Natural killer cell (primary cell): ENCODE results near the gene SULT2B1. TPM values are rescaled to one million over a fixed set of nuclear protein-coding genes. Genes with fewer than 3 reads are reported as not detected.
A peak's percentile ranks its signal among the peaks of the same experiment; 100 is the strongest.

Experiments used
- ATAC-seq, 3 donors: fragments of 150-1000 bp in 2 of 3; fragments of 200-7000 bp in 1 of 3; cut with Tn5 transposase; 1 replicate in 1 of 3; 2 replicates in 2 of 3; pipeline ENCODE4 v1.10.0; 2021; ENCODE audit warnings: mild to moderate bottlenecking in 2 of 3, moderate library complexity in 2 of 3
- DNase-seq, 2 donors: peaks; one replicate each; pipeline versions ENCODE4 v3.0.0 to v3.0.0-alpha.2; 2013 to 2021; ENCODE audit warnings: mixed read lengths in 1 of 2
- H3K27ac ChIP-seq: one replicate; pipeline ENCODE4 v1.5.1; 2013; ENCODE audit warnings: mild to moderate bottlenecking, low read length
- H3K27me3 ChIP-seq: one replicate; pipeline ENCODE4 v1.6.1; 2013; ENCODE audit warnings: low read length; ENCODE audit not compliant: control insufficient read depth, insufficient read depth
- H3K36me3 ChIP-seq: one replicate; pipeline ENCODE4 v1.6.1; 2013; ENCODE audit warnings: low read length; ENCODE audit not compliant: control insufficient read depth, insufficient read depth
- H3K4me1 ChIP-seq: one replicate; pipeline ENCODE4 v1.6.1; 2013; ENCODE audit warnings: low read length; ENCODE audit not compliant: control insufficient read depth, insufficient read depth
- H3K4me3 ChIP-seq: one replicate; pipeline ENCODE4 v1.5.1; 2013; ENCODE audit warnings: low read length
- H3K9me3 ChIP-seq: one replicate; pipeline ENCODE4 v1.6.1; 2013; ENCODE audit warnings: low read length; ENCODE audit not compliant: control insufficient read depth, insufficient read depth
- H3K27ac Mint-ChIP-seq, 2 donors: one replicate each; pipeline ENCODE4 v1.8.0; 2022; ENCODE audit warnings: mild to moderate bottlenecking in 2 of 2, mixed read lengths in 2 of 2, moderate library complexity in 1 of 2
- H3K27me3 Mint-ChIP-seq, 2 donors: one replicate each; pipeline ENCODE4 v1.8.0; 2022; ENCODE audit warnings: low read depth in 2 of 2, mixed read lengths in 2 of 2
- H3K36me3 Mint-ChIP-seq: one replicate; pipeline ENCODE4 v1.8.0; 2022; ENCODE audit warnings: mixed read lengths
- H3K4me1 Mint-ChIP-seq, 2 donors: one replicate each; pipeline ENCODE4 v1.8.0; 2022; ENCODE audit warnings: mixed read lengths in 2 of 2
- H3K4me3 Mint-ChIP-seq: one replicate; pipeline ENCODE4 v1.8.0; 2022; ENCODE audit warnings: mild to moderate bottlenecking, moderate library complexity, mixed read lengths
- H3K9me3 Mint-ChIP-seq, 2 donors: one replicate each; pipeline ENCODE4 v1.8.0; 2022; ENCODE audit warnings: mixed read lengths in 2 of 2
- CTCF ChIP-seq: fragments of 200-600 bp; IDR thresholded peaks from one replicate; pipeline ENCODE4 v1.8.0; 2022; ENCODE audit warnings: antibody characterized with exemption
- WGBS: methylation state at CpG from one replicate; pipeline ENCODE4 v1.1.7; 2013; ENCODE audit warnings: missing lambda C conversion rate; ENCODE audit not compliant: insufficient coverage; 5-methylcytosine and 5-hydroxymethylcytosine counted together
- intact Hi-C: fragments of 100-400 bp; cut with micrococcal nuclease; formaldehyde crosslinking; loops from one replicate; pipeline ENCODE4 v1.14.2; 2022
- total RNA-seq, 4 donors: library from RNA; stranded (reverse); fragments of 120-200 nt in 1 of 4; gene quantifications; one replicate each; pipeline versions ENCODE4 v1.2.3 to v1.2.4, GENCODE V29; 2013 to 2022

Gene SULT2B1
- total RNA-seq, 3 donors from 2014 or later (not counting 1 experiment from before 2014, with no cell fraction given): 0.40 TPM; not detected in 2

GRCh38 chr19:48595833-48596232, 43.9 kb downstream of the SULT2B1 start:
- Histone ChIP-seq H3K4me3 (no peak overlapping the region), H3K4me1 (peaks cover 9% of the 10 kb centered on the region), H3K9me3 (no peaks in the 10 kb centered on the region), H3K36me3 (no peaks in the 10 kb centered on the region), H3K27ac (no peak overlapping the region), H3K27me3 (no peaks in the 10 kb centered on the region)
- no peak for TF ChIP-seq CTCF
- no peak overlapping the region for H3K4me3 Mint-ChIP-seq
- no peak for DNase-seq
- 91% methylated on average over 6 of the region's 6 CpGs for WGBS
- intact Hi-C loops: no loop called here
- peaks cover 0 to 3% of the 10 kb centered on the region in 2 donors for H3K27me3 Mint-ChIP-seq
- no peaks in the 10 kb centered on the region for H3K9me3 Mint-ChIP-seq
- H3K27ac Mint-ChIP-seq: no peak overlapping the region
- H3K4me1 Mint-ChIP-seq: no peaks in the 10 kb centered on the region
- H3K36me3 Mint-ChIP-seq: no peaks in the 10 kb centered on the region
- ATAC-seq: no peak

DNA sequence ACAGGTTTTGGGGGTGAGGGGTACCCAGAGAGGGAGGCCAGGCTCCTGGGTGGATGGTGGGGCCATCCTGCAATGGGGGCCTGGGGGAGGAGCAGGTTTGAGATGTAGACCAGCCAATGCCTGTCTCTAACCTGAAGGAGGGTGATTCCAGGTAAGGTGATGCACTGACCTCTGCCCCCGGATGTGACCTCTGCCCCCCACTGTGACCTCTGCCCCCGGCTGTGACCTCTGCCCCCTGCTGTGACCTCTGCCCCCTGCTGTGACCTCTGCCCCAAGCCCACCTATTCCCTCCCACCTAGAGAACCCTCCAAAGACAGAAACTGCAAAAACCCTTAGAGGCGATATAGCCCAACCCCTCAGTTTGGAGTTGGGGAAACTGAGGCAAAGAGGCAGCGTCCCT, 44.3 kb downstream of the SULT2B1 start:
- Mint-ChIP-seq H3K27me3 (peaks cover 0 to 3% of the 10 kb centered on the region in 2 donors), H3K4me3 (no peak overlapping the region), H3K36me3 (no peaks in the 10 kb centered on the region), H3K9me3 (no peaks in the 10 kb centered on the region), H3K4me1 (no peaks in the 10 kb centered on the region), H3K27ac (no peak overlapping the region)
- 95% methylated on average over 3 of the region's 4 CpGs for WGBS
- no peak overlapping the region for H3K27ac ChIP-seq
- no peak for TF ChIP-seq CTCF
- H3K27me3 ChIP-seq: no peaks in the 10 kb centered on the region
- H3K4me3 ChIP-seq: no peak overlapping the region
- intact Hi-C loops: no loop called here
- no peaks in the 10 kb centered on the region for H3K36me3 ChIP-seq
- no peaks in the 10 kb centered on the region for H3K9me3 ChIP-seq
- no peak for ATAC-seq
- H3K4me1 ChIP-seq: peaks cover 9% of the 10 kb centered on the region
- DNase-seq: no peak

DNA sequence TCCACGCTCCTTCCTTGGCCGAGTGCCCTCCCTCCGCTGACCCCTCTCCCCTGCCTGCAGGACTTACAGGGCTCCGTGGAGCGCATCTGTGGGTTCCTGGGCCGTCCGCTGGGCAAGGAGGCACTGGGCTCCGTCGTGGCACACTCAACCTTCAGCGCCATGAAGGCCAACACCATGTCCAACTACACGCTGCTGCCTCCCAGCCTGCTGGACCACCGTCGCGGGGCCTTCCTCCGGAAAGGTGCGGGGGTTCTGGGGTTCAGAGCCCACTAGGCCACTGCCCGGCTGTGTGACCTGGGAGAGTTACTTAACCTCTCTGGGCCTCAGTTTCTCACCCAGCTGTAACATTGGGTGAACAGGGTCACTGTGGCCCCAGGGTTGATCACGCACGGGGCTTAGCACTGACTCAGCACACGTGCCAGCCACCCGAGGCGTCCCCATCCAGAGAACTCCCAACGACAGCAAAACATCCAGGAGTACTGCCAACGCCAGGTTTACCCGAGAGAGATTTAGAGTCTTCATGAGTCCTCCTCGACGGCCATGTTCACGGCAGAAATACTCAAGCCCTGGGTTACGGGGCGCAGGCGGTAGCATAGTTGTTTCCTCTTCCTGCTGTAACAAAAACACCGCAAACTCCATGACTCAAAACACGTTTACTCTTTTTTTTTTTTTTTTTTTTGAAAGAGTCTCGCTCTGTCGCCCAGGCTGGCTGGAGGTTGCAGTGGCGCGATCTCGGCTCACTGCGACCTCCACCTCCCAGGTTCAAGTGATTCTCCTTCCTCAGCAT, 44.9 kb downstream of the SULT2B1 start:
- Mint-ChIP-seq H3K4me1 (no peaks in the 10 kb centered on the region), H3K27ac (no peak overlapping the region), H3K4me3 (no peak overlapping the region), H3K36me3 (no peaks in the 10 kb centered on the region), H3K27me3 (peaks cover 0 to 3% of the 10 kb centered on the region in 2 donors), H3K9me3 (no peaks in the 10 kb centered on the region)
- intact Hi-C loops: no loop called here
- TF ChIP-seq CTCF: no peak
- WGBS: 75% methylated on average over 39 of the region's 39 CpGs
- H3K9me3 ChIP-seq: no peaks in the 10 kb centered on the region
- peak in 1 of 2 donors; percentile 78 for DNase-seq
- H3K4me1 ChIP-seq: peaks cover 9% of the 10 kb centered on the region
- H3K27me3 ChIP-seq: no peaks in the 10 kb centered on the region
- H3K27ac ChIP-seq: no peak overlapping the region
- no peaks in the 10 kb centered on the region for H3K36me3 ChIP-seq
- ATAC-seq: peak; percentile 56 to 72 (median 60)
- peak overlapping the region; percentile 6 for H3K4me3 ChIP-seq
